ENCODE measurements around the gene MIGA2. TPM values are rescaled to one million over a fixed set of nuclear protein-coding genes. Genes with fewer than 3 reads are reported as not detected.
A peak's percentile ranks its signal among the peaks of the same experiment; 100 is the strongest.

MIGA2 gene
- total and polyA plus RNA-seq, 9 of the 15 experiments (the other 6 are each of a cell fraction or from before 2014, with no cell fraction given), result 0.15 to 54.1 (median 18.0) TPM

- TF ChIP-seq ATF7 (IDR thresholded peaks at IDR 0.05), result peak; percentile 79
- TF ChIP-seq ZFP91 (CRISPR knock-in tag; IDR thresholded peaks at IDR 0.05), result peak; percentile 52; the same call in 1 of the 2 replicates
- no peak for TF ChIP-seq ZNF354B (CRISPR knock-in tag; IDR thresholded peaks at IDR 0.05)
- peak; percentile 86 for TF ChIP-seq ZKSCAN1 (IDR thresholded peaks at IDR 0.05; ENCODE audit: low read depth, low read length)
- no peak for TF ChIP-seq SIN3B (IDR thresholded peaks at IDR 0.05; ENCODE audit: low read depth)
- TF ChIP-seq RBBP5 (IDR thresholded peaks at IDR 0.05; ENCODE audit: borderline replicate concordance, insufficient read depth, low read length, poor library complexity, severe bottlenecking), result peak; percentile 53
- no peak for TF ChIP-seq ZNF318 (IDR thresholded peaks at IDR 0.05; ENCODE audit: borderline replicate concordance in 1 of 2, low read depth in 1 of 2)
- TF ChIP-seq RBM22 (IDR thresholded peaks at IDR 0.05; ENCODE audit: low read depth, low read length, poor library complexity, severe bottlenecking), result peak; percentile 69
- TF ChIP-seq ZNF274 (IDR thresholded peaks at IDR 0.05; ENCODE audit: borderline replicate concordance, low read depth, low read length), result peak; percentile 78; the same call in 1 of the 2 replicates
- TF ChIP-seq FOS (IDR thresholded peaks at IDR 0.05; ENCODE audit: extremely low read depth, insufficient read length), result no peak
- TF ChIP-seq SMARCE1 (IDR thresholded peaks at IDR 0.05), result peak; percentile 98
- TF ChIP-seq MTA3 (IDR thresholded peaks at IDR 0.05; ENCODE audit: borderline replicate concordance), result peak; percentile 92
- no peak for TF ChIP-seq XRCC4 (IDR thresholded peaks at IDR 0.05; ENCODE audit: extremely low read depth, insufficient read depth, insufficient read length)
- peak; percentile 23; the same call in 1 of the 2 replicates for TF ChIP-seq CGGBP1 (CRISPR knock-in tag; IDR thresholded peaks at IDR 0.05)
- TF ChIP-seq LCOR (CRISPR knock-in tag; IDR thresholded peaks at IDR 0.05), result peak; percentile 92
- no peak for TF ChIP-seq HDGF (IDR thresholded peaks at IDR 0.05)
- peak; percentile 93 for TF ChIP-seq HDAC2 (IDR thresholded peaks at IDR 0.05)
- no peak for TF ChIP-seq ZNF780A (CRISPR knock-in tag; IDR thresholded peaks at IDR 0.05)
These were observed 32.8 kb downstream of the MIGA2 start (continued) for GRCh38 chr9:129068990-129069861.
